Lung (tissue), 12 donors: ENCODE data around the gene NATD1. TPM values are rescaled to one million over a fixed set of nuclear protein-coding genes. Genes with fewer than 3 reads are reported as not detected.

ENCODE experiments used
- ATAC-seq: fragments of 200-7000 bp; cut with Tn5 transposase; one replicate; pipeline ENCODE4 v1.9.1; 2020; ENCODE audit warnings: moderate number of reproducible peaks; ENCODE audit not compliant: insufficient read depth, low FRiP score
- DNase-seq, 3 donors: peaks; one replicate each; pipeline ENCODE4 v3.0.0-alpha.2; 2013 to 2017
- H3K27ac ChIP-seq, 2 donors: one replicate each; pipeline ENCODE4 v1.5.1; 2013; ENCODE audit warnings: mild to moderate bottlenecking in 2 of 2, moderate library complexity in 2 of 2, control low read depth in 1 of 2, inconsistent platforms in 1 of 2, low read depth in 1 of 2, low read length in 1 of 2
- H3K27me3 ChIP-seq, 3 donors: one replicate each; pipeline ENCODE4 v1.5.1; 2013; ENCODE audit warnings: low read length in 2 of 3; ENCODE audit not compliant: control insufficient read depth in 3 of 3, insufficient read depth in 3 of 3
- H3K36me3 ChIP-seq, 4 donors: one replicate each; pipeline ENCODE4 v1.5.1; 2013; ENCODE audit warnings: low read length in 4 of 4, mild to moderate bottlenecking in 1 of 4, moderate library complexity in 1 of 4; ENCODE audit not compliant: control insufficient read depth in 4 of 4, insufficient read depth in 4 of 4
- H3K4me1 ChIP-seq, 5 donors: one replicate each; pipeline ENCODE4 v1.5.1; 2013; ENCODE audit warnings: low read length in 5 of 5, mild to moderate bottlenecking in 2 of 5, moderate library complexity in 1 of 5; ENCODE audit not compliant: control insufficient read depth in 5 of 5, insufficient read depth in 5 of 5
- H3K4me3 ChIP-seq: one replicate; pipeline ENCODE4 v1.5.1; 2013; ENCODE audit warnings: mild to moderate bottlenecking, control low read depth, moderate library complexity
- H3K9ac ChIP-seq, 2 donors: one replicate each; pipeline ENCODE4 v1.5.1; 2013; ENCODE audit warnings: low read length in 2 of 2, control low read depth in 1 of 2; ENCODE audit not compliant: insufficient read depth in 1 of 2
- H3K9me3 ChIP-seq, 4 donors: one replicate each; pipeline ENCODE4 v1.5.1; 2013; ENCODE audit warnings: low read length in 3 of 4, mild to moderate bottlenecking in 1 of 4, moderate library complexity in 1 of 4; ENCODE audit not compliant: control insufficient read depth in 4 of 4, insufficient read depth in 3 of 4
- WGBS, 2 donors: extraction: QIAGEN DNeasy Blood & Tissue Kit; methylation state at CpG; one replicate each; pipeline ENCODE4 v1.1.7; 2013; 5-methylcytosine and 5-hydroxymethylcytosine counted together
- polyA plus RNA-seq, 2 donors: library from polyadenylated mRNA; stranded (reverse); fragments of 200-250 nt; gene quantifications; one replicate each; pipeline ENCODE4 v1.2.1, GENCODE V29; 2013
- total RNA-seq, 2 donors: library from RNA; depleted of rRNA in 1 of 2; stranded (reverse); fragments of >200 nt in 1 of 2; gene quantifications; one replicate each; pipeline ENCODE4 v1.2.1, GENCODE V29; 2014 to 2021
- TF ChIP-seq, protein P1 (sequence below): IDR thresholded peaks from 2 replicates; pipeline ENCODE4 v1.5.1; 2012; ENCODE audit warnings: mild to moderate bottlenecking; ENCODE audit errors: control extremely low read depth, extremely low read depth
- donor health status: control.
- donor health status: control.
- donor health status: Bipolar disorder and iron deficiency.
- donor health status: healthy.
- donor health status: DM: yes; HTN: yes; CAD: no.

The NATD1 gene
- total and polyA plus RNA-seq, 4 donors = 4.8 to 8.1 (median 6.6) TPM

DNA sequence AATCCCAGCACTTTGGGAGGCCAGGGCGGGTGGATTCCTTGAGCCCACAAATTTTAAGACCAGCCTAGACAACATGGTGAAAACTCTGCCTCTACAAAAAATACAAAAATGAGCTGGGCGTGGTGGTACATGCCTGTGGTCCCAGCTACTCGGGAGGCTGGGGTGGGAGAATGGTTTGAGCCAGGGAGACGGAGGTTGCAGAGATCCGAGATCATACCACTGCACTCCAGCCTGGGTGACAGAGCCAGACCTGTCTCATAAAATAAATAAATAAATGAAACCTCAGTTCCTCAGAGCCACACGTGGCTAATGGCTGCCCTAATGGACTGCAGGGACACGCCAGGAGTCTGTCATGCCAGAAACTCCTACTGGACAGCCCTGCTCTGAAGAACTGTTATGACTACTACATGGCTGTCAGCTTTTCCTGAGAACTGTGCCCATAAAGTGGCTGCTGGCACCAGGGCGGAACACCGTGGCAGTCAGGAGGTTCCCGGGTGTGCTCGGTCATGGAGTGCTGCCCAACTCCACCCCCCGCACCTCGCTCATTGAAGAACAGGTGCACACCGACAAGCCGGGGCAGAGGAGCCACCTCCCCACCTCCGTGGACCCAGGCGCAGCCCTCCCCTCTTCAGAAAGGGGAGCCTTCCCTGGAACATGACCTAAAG, 43.6 kb downstream of the NATD1 start:
- Histone ChIP-seq H3K4me1 (peaks cover 16 to 30% (median 19%) of the 10 kb centered on the region in 5 donors), H3K36me3 (peaks cover 0 to 18% (median 15%) of the 10 kb centered on the region in 4 donors), H3K27me3 (no peaks in the 10 kb centered on the region), H3K9ac (no peak overlapping the region), H3K4me3 (no peak overlapping the region), H3K27ac (peak overlapping the region; percentile 42 to 73), H3K9me3 (no peaks in the 10 kb centered on the region)
- DNase-seq = no peak
- TF ChIP-seq, protein P1, sequence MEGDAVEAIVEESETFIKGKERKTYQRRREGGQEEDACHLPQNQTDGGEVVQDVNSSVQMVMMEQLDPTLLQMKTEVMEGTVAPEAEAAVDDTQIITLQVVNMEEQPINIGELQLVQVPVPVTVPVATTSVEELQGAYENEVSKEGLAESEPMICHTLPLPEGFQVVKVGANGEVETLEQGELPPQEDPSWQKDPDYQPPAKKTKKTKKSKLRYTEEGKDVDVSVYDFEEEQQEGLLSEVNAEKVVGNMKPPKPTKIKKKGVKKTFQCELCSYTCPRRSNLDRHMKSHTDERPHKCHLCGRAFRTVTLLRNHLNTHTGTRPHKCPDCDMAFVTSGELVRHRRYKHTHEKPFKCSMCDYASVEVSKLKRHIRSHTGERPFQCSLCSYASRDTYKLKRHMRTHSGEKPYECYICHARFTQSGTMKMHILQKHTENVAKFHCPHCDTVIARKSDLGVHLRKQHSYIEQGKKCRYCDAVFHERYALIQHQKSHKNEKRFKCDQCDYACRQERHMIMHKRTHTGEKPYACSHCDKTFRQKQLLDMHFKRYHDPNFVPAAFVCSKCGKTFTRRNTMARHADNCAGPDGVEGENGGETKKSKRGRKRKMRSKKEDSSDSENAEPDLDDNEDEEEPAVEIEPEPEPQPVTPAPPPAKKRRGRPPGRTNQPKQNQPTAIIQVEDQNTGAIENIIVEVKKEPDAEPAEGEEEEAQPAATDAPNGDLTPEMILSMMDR = no peak
- 77 to 84% methylated on average over 17 of the region's 17 CpGs for WGBS, 2 donors
- ATAC-seq = no peak

DNA sequence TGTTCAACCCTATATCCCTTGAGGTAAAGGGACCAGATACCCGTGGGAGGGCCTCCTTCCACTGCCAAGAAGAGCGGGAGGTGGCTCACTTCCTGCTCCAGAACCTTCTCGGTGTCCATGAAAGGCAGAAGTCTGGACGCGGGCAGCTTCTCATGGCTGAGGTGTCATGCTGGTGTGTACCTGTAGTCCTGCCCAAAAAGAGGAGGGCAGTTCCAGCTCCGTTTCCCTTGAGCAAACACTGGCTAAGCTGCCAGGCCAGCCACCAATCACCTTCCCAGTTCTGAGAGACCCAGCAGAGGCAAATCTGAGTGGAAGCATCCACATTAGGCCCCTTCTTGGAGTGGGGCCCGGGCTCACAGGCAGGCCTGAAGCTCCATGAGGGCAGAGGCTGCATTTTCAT, 44.9 kb downstream of the NATD1 start:
- Histone ChIP-seq H3K9me3 (no peaks in the 10 kb centered on the region), H3K9ac (no peak overlapping the region), H3K27me3 (no peaks in the 10 kb centered on the region), H3K4me1 (peaks cover 16 to 29% (median 19%) of the 10 kb centered on the region in 5 donors), H3K4me3 (no peak overlapping the region), H3K27ac (no peak overlapping the region), H3K36me3 (peaks cover 0 to 18% (median 13%) of the 10 kb centered on the region in 4 donors)
- no peak for ATAC-seq
- no peak for DNase-seq
- TF ChIP-seq, protein P1 = no peak
- WGBS, 2 donors = 80 to 81% methylated on average over 7 of the region's 7 CpGs

DNA sequence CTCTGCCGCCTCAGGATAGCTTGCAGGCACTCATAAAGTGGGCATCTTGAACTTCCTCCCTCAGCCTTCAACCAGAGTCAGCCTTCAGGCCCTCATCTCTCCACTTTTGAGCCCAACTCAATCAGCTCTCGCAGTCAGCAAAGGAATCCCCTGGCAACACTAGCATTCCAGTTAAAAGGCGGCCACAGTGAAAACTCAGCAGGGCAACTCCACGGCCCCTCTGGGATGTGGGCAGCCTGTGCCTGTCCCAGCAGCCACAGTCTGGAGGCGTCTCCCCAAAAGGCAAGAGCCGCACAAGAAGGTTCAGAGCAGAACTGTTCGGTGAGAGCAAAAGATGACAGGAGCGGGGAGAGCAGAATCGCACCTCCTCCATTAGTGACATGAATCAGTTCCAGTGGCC, 48.3 kb downstream of the NATD1 start:
- Histone ChIP-seq H3K27ac (no peak overlapping the region), H3K9ac (no peak overlapping the region), H3K4me3 (no peak overlapping the region), H3K4me1 (peaks cover 0 to 20% (median 9%) of the 10 kb centered on the region in 5 donors), H3K27me3 (no peaks in the 10 kb centered on the region), H3K9me3 (no peaks in the 10 kb centered on the region), H3K36me3 (peaks cover 0 to 16% (median 9%) of the 10 kb centered on the region in 4 donors)
- 86 to 92% methylated on average over 9 of the region's 9 CpGs for WGBS, 2 donors
- TF ChIP-seq, protein P1 = no peak
- no peak for DNase-seq
- no peak for ATAC-seq
